GM21825 (cell line): ENCODE data around the gene EPHB3.
"Not testable (repeated sequence)": the region's sequence is repeated elsewhere in the genome, so short reads cannot be mapped to it uniquely, and the experiment has no call there.

ENCODE experiments used
- ATAC-seq: cut with Tn5 transposase; IDR thresholded peaks from one replicate; pipeline ENCODE4 v1.9.1; 2021; ENCODE audit warnings: mild to moderate bottlenecking, moderate library complexity; ENCODE audit not compliant: unreplicated experiment

EPHB3 gene

DNA sequence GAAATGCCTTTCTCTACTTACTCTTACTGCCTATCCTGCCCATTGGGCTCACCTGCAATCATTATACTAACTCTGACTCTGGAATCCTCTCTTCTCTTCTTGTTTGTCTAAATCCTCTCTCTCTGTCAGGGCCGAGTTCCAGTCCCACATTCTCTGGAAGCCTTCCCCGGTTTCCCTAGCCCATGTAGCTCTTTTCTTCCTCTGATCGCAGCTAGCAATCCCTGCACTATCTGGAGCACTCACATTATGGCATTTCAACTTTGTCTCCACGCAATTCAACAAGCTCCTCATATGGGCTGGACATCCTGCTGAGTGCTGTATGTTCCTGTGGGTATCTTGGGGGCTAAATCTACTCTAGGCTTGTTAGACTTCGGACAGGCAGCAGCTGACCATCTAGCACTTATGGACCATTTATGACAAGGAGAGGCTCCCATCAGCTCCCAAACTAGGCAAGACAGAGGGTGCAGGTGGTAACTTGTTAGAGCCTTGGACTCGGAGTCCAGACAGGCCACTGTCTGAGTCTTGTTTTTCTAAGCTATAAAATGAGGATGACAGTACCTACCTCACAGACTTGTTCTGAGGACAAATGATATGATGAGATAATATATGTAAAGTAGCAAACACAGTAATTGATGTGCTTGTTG, 58.3 kb downstream of the EPHB3 start:
- no peak for ATAC-seq

DNA sequence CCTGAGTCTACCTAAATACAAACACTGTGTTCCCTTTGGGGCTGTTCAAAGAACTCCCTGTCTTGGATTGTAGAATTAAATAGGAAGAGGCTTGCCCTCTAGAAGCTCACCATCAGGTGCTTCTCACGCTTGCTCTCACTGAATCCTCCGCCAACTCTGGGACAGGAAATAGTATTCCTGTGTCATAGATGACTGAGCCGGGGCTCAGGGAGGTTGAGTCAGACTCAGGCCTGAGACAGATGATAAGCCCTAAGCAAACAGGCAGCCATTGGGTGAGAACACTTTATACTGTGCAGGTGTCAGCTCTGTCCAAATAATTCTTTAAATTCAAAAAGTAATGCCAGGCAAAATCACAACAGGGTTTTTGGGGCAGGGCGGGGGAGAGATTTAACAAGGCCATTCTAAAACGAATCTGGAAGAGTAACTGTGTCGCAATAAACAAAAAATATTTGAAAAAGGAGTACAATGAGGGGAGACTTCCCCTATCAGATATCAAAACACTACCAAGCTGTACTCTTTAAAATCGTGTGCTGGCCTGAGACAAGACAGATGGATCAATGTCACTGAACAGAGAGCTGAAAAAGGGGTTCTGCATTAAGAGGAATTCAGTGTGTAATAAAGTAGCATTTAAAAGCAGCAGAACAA, 59.0 kb downstream of the EPHB3 start:
- no peak for ATAC-seq

DNA sequence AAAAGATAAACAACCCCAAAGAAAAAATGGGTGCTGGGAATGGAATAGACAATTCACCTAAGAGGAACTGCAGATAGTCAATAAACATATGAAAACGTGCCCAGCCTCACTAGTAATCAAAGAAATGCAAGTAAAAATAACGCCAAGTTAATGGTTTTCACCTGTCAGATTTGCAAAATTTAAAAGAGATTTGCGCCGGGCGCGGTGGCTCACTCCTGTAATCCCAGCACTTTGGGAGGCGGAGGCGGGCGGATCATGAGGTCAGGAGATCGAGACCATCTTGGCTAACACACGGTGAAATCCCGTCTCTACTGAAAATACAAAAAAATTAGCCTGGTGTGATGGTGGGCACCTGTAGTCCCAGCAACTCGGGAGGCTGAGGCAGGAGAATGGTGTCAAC, 60.6 kb downstream of the EPHB3 start:
- not testable (repeated sequence) for ATAC-seq

DNA sequence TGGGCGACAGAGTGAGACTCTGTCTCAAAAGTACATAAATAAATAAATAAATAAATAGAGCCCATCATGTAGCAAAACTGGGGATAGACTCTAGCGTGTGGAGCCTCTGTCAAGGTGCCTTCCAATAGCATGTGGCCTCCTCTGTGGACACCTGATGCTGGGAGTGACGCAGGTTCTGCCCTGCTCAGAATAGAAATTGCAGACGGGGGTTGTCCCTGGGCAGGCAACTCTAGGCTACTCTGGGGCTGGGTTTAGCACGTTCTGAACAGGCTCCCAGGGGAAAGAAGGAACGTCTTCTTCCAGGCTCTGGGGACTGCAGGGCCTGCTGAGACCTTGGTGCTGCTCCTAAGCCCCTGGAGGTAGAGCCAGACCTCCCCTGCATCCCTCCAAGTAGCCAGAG, 65.3 kb downstream of the EPHB3 start:
- no peak for ATAC-seq

DNA sequence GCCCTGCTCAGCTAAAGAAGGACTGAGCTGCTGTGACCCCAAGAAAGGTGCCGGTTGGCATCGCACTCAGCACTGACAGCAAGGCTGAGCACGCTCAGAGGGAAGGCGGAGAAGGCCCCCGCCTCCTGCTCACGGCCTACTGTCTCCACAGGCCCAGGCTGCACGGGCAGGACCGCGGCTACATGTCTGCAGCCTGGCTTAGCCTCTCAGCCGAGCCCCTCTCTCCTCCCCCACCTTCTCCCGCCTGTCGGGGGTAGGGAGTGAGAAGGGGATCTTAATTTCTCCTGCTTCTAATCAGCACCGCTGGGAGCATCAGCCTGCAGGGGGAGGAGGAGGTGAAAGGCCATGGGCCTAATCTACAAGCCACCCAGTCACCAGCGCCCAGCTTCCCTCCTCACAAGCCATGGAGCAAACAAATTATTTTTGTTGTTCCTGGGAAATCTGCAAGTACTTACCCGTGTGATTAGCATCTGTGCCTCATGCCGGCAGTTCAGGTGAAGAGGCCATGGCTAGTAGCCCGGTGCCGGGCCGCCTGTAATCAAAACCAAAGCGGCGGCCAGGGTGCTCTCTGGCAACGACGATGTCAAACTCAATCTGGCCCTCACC, 68.1 kb downstream of the EPHB3 start:
- no peak for ATAC-seq

DNA sequence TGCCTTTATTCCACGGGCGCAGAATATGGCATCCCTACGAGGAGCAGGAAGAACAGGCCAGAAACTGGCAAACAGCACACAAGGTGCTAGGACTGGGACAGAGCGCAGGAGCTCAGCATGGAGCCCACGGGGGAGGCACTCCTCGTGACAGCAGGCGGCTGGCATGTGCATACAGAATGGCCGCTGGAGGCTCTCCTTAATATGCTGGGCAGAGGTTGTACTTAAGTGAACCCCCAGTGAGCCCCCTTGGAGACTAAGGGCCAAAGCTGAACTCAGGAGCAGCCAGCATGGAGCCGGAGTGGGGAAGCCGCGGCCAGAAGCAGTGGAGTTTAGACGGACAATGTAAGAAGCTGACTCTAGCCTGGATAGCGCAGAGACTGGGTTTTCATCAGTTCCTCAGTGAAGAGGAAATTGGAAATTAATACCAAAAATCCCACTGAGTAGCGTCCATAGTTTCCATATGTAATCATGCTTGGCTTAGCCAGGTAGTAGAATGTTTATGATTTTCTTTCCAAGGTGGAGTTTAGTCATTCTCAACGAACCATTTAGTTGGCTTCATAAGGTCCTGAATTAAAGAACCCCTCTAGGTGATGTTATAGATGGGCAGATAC, 69.4 kb downstream of the EPHB3 start:
- ATAC-seq = no peak

DNA sequence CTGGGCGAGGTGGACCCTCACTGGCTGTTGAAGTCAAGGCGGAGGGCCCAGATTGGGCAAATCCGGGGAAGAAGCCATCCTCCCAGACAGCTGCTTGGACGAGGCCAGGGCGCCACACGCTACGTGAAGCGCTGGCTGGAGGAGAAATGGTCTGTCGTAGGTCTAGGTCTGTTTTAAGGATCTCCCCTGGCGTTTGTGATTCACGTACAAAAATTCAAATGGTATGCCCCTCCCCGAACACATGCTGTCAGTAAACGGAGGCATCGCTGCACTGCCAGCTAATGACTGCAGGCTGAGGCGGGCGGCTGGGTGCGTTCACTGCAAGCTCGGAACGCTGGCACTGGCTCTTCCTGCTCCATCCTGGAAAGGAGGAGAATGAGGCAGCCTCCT, 69.9 kb downstream of the EPHB3 start:
- no peak for ATAC-seq
